ENCODE measurements around the gene TMEFF2. TPM values are rescaled to one million over a fixed set of nuclear protein-coding genes. Genes with fewer than 3 reads are reported as not detected.

TMEFF2 gene
- total and polyA plus RNA-seq, 2 of the 4 experiments (the other 2 are of a cell fraction) = 1.3 to 3.0 TPM

DNA sequence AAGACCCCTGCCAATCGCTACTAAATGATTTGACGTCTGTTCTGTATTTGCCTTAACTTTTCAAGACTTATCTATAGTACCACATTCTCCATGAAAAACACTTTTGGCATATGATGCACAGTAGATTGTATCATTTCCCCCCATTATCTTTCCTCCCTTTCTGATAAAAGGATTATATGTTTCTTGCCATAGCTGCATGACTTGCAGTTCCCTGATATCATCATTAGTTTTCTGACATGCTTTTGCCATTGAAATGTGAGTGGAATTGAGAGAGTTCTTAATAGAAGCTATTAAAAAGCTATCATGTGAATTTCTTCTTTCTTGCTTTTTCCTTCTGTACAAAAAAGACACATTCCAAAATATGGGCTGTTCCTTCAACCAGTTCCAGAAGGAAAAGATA, 130.3 kb downstream of the TMEFF2 start:
- Histone ChIP-seq H3K14ac (replicated peaks; ENCODE audit: low read depth, low read length) (no peak overlapping the region), H3K36me3 (ENCODE audit: control insufficient read depth, insufficient read depth, low read length) (no peaks in the 10 kb centered on the region; the same call in 1 of the 2 replicates), H4K5ac (ENCODE audit: low read depth, low read length) (no peak overlapping the region), H3K79me1 (ENCODE audit: low read depth in 1 of 2, low read length in 2 of 2) (no peaks in the 10 kb centered on the region), H3K4me3 (ENCODE audit: insufficient read depth, low read depth, low read length) (no peak overlapping the region), H2AK5ac (ENCODE audit: low read depth, low read length) (no peak overlapping the region), H4K8ac (ENCODE audit: low read depth in 2 of 2, low read length in 2 of 2) (no peak overlapping the region), H3K4ac (ENCODE audit: low read depth, low read length) (no peak overlapping the region), H3K56ac (ENCODE audit: extremely low read depth, insufficient read depth, low read length) (no peak overlapping the region), H3K4me2 (ENCODE audit: low read depth, low read length) (no peak overlapping the region), H3K9ac (ENCODE audit: low read depth, low read length) (no peak overlapping the region), H3K9me1 (ENCODE audit: insufficient read depth, low read length) (no peaks in the 10 kb centered on the region), H3K23ac (ENCODE audit: low read depth, low read length) (no peak overlapping the region), H2BK15ac (ENCODE audit: low read depth, low read length) (no peak overlapping the region), H2BK120ac (ENCODE audit: low read depth, low read length) (no peak overlapping the region), H4K91ac (ENCODE audit: insufficient read depth, low read depth, low read length) (no peak overlapping the region), H3K4me1 (ENCODE audit: control insufficient read depth, insufficient read depth, low read length) (no peaks in the 10 kb centered on the region), H3K27ac (ENCODE audit: insufficient read depth, low read length) (no peak overlapping the region), H4K20me1 (ENCODE audit: insufficient read depth, low read length) (no peaks in the 10 kb centered on the region), H2BK5ac (ENCODE audit: low read depth, low read length, poor library complexity, severe bottlenecking) (no peak overlapping the region), H2AFZ (replicated peaks; ENCODE audit: low read length, poor library complexity) (no peak overlapping the region), H2AK9ac (replicated peaks; ENCODE audit: low read depth, low read length, poor library complexity) (no peak overlapping the region), H3K27me3 (ENCODE audit: control insufficient read depth, insufficient read depth, low read length) (no peaks in the 10 kb centered on the region), H3K9me3 (ENCODE audit: control insufficient read depth, insufficient read depth, low read length) (no peaks in the 10 kb centered on the region), H3K18ac (ENCODE audit: low read depth, low read length) (no peak overlapping the region), H2BK20ac (ENCODE audit: low read depth, low read length) (no peak overlapping the region)
- POLR2A ChIA-PET (ENCODE audit: unreplicated experiment) = no interaction called here
- no peak for ATAC-seq (ENCODE audit: low read depth)
- intact Hi-C loops (cut with micrococcal nuclease) (no loop called here), dilution Hi-C loops (cut with HindIII; ENCODE audit: low sequenced_read_pairs, unreplicated experiment) (no loop called here), in situ Hi-C loops (cut with MboI; ENCODE audit: low sequenced_read_pairs) (no loop called here)
- no CpG with 5 or more reads among the region's 2 CpGs for WGBS, 2 experiments (ENCODE audit: extremely low coverage in 2 of 2, insufficient read length in 1 of 2)
- no TSS peak for BruUV-seq (replicated peaks)
- DNase-seq = no peak
- CTCF ChIA-PET = no interaction called here
- no peak for TF ChIP-seq MAFK (IDR thresholded peaks at IDR 0.05; ENCODE audit: low read depth, low read length)
- TF ChIP-seq CEBPB (IDR thresholded peaks at IDR 0.05; ENCODE audit: low read depth, low read length) = no peak
- TF ChIP-seq FOS (IDR thresholded peaks at IDR 0.05; ENCODE audit: low read depth, low read length) = no peak
- TF ChIP-seq RCOR1 (IDR thresholded peaks at IDR 0.05; ENCODE audit: insufficient replicate concordance, low read length) = no peak
- TF ChIP-seq, protein P1, sequence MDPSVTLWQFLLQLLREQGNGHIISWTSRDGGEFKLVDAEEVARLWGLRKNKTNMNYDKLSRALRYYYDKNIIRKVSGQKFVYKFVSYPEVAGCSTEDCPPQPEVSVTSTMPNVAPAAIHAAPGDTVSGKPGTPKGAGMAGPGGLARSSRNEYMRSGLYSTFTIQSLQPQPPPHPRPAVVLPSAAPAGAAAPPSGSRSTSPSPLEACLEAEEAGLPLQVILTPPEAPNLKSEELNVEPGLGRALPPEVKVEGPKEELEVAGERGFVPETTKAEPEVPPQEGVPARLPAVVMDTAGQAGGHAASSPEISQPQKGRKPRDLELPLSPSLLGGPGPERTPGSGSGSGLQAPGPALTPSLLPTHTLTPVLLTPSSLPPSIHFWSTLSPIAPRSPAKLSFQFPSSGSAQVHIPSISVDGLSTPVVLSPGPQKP (IDR thresholded peaks at IDR 0.05; ENCODE audit: borderline replicate concordance, low read depth, low read length) = no peak
- no peak for TF ChIP-seq BHLHE40 (IDR thresholded peaks at IDR 0.05; ENCODE audit: low read depth, low read length)
- TF ChIP-seq, protein P2, sequence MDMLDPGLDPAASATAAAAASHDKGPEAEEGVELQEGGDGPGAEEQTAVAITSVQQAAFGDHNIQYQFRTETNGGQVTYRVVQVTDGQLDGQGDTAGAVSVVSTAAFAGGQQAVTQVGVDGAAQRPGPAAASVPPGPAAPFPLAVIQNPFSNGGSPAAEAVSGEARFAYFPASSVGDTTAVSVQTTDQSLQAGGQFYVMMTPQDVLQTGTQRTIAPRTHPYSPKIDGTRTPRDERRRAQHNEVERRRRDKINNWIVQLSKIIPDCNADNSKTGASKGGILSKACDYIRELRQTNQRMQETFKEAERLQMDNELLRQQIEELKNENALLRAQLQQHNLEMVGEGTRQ (IDR thresholded peaks at IDR 0.05; ENCODE audit: low read depth, low read length) = no peak
- TF ChIP-seq MAZ (IDR thresholded peaks at IDR 0.05; ENCODE audit: borderline replicate concordance, low read depth, low read length) = no peak
- TF ChIP-seq RFX5 (IDR thresholded peaks at IDR 0.05; ENCODE audit: low read depth, low read length) = no peak
- TF ChIP-seq MXI1 (IDR thresholded peaks at IDR 0.05; ENCODE audit: borderline replicate concordance, low read depth, low read length) = no peak
- TF ChIP-seq CHD1 (IDR thresholded peaks at IDR 0.05; ENCODE audit: low read depth, low read length) = no peak
- TF ChIP-seq RAD21 (IDR thresholded peaks at IDR 0.05; ENCODE audit: low read length) = no peak
- TF ChIP-seq POLR2A (IDR thresholded peaks at IDR 0.05; ENCODE audit: low read depth, low read length) = no peak
- no peak for TF ChIP-seq NFE2L2 (IDR thresholded peaks at IDR 0.05; ENCODE audit: low read depth, low read length)
- no peak for TF ChIP-seq SMC3 (IDR thresholded peaks at IDR 0.05; ENCODE audit: low read depth, low read length)
- TF ChIP-seq, protein P3, sequence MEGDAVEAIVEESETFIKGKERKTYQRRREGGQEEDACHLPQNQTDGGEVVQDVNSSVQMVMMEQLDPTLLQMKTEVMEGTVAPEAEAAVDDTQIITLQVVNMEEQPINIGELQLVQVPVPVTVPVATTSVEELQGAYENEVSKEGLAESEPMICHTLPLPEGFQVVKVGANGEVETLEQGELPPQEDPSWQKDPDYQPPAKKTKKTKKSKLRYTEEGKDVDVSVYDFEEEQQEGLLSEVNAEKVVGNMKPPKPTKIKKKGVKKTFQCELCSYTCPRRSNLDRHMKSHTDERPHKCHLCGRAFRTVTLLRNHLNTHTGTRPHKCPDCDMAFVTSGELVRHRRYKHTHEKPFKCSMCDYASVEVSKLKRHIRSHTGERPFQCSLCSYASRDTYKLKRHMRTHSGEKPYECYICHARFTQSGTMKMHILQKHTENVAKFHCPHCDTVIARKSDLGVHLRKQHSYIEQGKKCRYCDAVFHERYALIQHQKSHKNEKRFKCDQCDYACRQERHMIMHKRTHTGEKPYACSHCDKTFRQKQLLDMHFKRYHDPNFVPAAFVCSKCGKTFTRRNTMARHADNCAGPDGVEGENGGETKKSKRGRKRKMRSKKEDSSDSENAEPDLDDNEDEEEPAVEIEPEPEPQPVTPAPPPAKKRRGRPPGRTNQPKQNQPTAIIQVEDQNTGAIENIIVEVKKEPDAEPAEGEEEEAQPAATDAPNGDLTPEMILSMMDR (conservative IDR thresholded peaks at IDR 0.05; ENCODE audit: low read depth, low read length) = no peak

All from IMR-90 (cell line).